ENCODE results near the gene DNAJC15. TPM values are rescaled to one million over a fixed set of nuclear protein-coding genes. Genes with fewer than 3 reads are reported as not detected.

The DNAJC15 gene
- total RNA-seq, 1 donor from 2014 or later: 21.6 TPM

DNA sequence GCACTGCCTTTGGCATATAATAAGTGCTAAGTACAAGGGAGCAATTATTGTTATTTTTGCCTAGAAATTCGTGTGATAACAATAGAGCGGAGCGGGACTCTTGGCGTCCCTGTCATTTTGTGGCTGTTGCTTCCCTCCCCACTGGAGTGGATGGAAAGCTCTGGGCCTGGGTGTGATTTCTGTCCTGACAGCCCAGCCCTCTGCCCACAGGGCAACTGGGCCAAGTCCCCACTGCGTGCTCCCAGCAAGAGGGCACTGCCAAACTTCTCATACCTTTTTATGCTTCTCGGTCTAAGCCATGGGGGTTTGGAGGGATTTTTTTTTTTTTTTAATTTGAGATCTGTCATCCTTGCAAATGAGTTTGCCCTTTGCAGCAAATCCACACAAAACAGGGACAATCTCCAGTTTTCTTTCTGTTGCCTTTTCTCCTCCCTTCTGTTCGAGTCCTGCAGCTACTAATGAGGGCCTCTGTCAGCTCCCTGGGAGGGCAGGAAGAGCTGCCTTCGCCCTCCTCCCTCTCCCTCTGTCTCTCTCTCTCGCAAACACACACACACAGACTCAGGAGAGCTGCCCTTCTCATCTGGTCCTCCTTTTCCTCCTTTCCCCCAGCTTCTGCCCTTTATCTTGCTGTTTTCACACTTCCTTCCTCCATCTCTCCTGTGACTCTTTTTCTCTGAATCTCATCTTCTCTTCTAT lies 103.9 kb downstream of the DNAJC15 start:
- peaks cover 12% of the 10 kb centered on the region for H3K4me1 Mint-ChIP-seq (ENCODE audit: low read depth)
- DNase-seq (ENCODE audit: low spot score): no peak
- H3K27ac Mint-ChIP-seq (ENCODE audit: unreplicated experiment): peak overlapping the region; percentile 71
- no peaks in the 10 kb centered on the region for H3K36me3 Mint-ChIP-seq (ENCODE audit: low read depth)
- no peaks in the 10 kb centered on the region for H3K9me3 Mint-ChIP-seq (ENCODE audit: low read depth)
- no peak overlapping the region for H3K4me3 Mint-ChIP-seq (ENCODE audit: unreplicated experiment)
- H3K27me3 Mint-ChIP-seq (ENCODE audit: low read depth): no peaks in the 10 kb centered on the region
- TF ChIP-seq, protein P1, sequence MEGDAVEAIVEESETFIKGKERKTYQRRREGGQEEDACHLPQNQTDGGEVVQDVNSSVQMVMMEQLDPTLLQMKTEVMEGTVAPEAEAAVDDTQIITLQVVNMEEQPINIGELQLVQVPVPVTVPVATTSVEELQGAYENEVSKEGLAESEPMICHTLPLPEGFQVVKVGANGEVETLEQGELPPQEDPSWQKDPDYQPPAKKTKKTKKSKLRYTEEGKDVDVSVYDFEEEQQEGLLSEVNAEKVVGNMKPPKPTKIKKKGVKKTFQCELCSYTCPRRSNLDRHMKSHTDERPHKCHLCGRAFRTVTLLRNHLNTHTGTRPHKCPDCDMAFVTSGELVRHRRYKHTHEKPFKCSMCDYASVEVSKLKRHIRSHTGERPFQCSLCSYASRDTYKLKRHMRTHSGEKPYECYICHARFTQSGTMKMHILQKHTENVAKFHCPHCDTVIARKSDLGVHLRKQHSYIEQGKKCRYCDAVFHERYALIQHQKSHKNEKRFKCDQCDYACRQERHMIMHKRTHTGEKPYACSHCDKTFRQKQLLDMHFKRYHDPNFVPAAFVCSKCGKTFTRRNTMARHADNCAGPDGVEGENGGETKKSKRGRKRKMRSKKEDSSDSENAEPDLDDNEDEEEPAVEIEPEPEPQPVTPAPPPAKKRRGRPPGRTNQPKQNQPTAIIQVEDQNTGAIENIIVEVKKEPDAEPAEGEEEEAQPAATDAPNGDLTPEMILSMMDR (IDR thresholded peaks at IDR 0.05): no peak

DNA sequence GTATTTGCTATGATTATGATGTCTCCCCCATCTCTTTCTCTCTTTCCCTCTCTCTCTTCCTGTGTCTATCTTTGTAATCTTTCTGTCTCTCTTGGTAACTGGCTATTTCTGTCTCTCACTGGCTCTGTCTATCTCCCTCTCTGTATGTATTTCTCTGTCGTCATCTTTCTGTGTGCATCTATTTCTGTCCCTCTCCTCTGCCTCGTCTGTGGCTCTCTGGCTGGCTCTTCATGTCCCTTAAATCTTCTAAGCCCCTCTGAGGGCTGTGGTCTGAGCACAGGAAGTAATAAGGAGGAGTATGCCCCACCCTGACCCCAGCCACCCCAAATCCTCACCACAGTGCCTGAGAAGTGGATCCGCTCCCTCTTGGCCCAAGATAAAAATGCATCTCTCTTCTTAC lies 104.4 kb downstream of the DNAJC15 start:
- TF ChIP-seq, protein P1 (IDR thresholded peaks at IDR 0.05): no peak
- no peak overlapping the region for H3K4me3 Mint-ChIP-seq (ENCODE audit: unreplicated experiment)
- H3K27ac Mint-ChIP-seq (ENCODE audit: unreplicated experiment): peak overlapping the region; percentile 71
- no peaks in the 10 kb centered on the region for H3K9me3 Mint-ChIP-seq (ENCODE audit: low read depth)
- no peaks in the 10 kb centered on the region for H3K27me3 Mint-ChIP-seq (ENCODE audit: low read depth)
- H3K36me3 Mint-ChIP-seq (ENCODE audit: low read depth): no peaks in the 10 kb centered on the region
- no peak for DNase-seq (ENCODE audit: low spot score)
- H3K4me1 Mint-ChIP-seq (ENCODE audit: low read depth): peaks cover 13% of the 10 kb centered on the region

DNA sequence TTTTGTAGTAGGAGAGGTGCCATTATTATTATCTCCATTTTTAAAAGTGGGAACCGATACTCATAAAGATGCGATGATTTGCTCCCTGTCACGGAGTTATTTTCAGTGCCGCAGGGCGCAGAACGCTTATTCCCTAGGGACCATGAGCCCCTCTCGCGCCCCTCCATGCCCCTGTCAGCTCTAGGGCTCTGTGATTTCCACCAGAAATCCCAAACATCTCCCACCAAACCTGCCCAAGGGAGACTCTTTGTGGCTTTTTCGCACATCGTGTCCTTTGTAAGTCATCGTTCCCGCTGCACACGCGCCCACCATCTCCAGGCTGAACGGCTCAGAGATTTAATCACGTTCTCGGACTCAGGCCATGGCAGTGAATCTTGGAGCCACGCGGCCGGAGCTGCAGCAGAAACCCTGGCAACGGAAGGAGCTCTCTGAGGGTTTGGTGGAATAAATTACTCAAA lies 105.1 kb downstream of the DNAJC15 start:
- H3K36me3 Mint-ChIP-seq (ENCODE audit: low read depth): no peaks in the 10 kb centered on the region
- TF ChIP-seq, protein P1 (IDR thresholded peaks at IDR 0.05): no peak
- H3K4me1 Mint-ChIP-seq (ENCODE audit: low read depth): peaks cover 13% of the 10 kb centered on the region
- H3K27ac Mint-ChIP-seq (ENCODE audit: unreplicated experiment): no peak overlapping the region
- H3K9me3 Mint-ChIP-seq (ENCODE audit: low read depth): no peaks in the 10 kb centered on the region
- no peaks in the 10 kb centered on the region for H3K27me3 Mint-ChIP-seq (ENCODE audit: low read depth)
- no peak for DNase-seq (ENCODE audit: low spot score)
- H3K4me3 Mint-ChIP-seq (ENCODE audit: unreplicated experiment): no peak overlapping the region

DNA sequence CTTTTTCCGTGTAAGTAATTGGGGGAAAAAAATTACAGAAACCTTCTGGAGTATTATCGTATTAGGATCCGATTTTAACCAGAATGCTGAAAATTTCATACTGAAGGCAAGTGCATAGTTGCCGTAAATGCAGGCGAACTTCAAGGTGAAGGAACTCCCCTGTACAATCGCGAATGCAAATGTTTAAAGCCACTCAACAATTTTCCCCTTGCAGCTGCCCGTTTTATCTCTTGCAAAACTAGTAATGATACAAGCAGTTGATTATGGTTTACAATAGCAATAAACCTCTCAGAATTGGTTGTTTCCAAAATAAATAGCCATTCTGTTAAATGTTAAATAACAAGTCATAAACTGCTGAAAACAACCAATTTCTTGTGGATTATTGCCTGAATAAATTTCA lies 105.7 kb downstream of the DNAJC15 start:
- Mint-ChIP-seq H3K27ac (ENCODE audit: unreplicated experiment) (no peak overlapping the region), H3K9me3 (ENCODE audit: low read depth) (no peaks in the 10 kb centered on the region), H3K4me1 (ENCODE audit: low read depth) (peaks cover 13% of the 10 kb centered on the region), H3K27me3 (ENCODE audit: low read depth) (peaks cover 4% of the 10 kb centered on the region), H3K36me3 (ENCODE audit: low read depth) (no peaks in the 10 kb centered on the region), H3K4me3 (ENCODE audit: unreplicated experiment) (no peak overlapping the region)
- TF ChIP-seq, protein P1 (IDR thresholded peaks at IDR 0.05): no peak
- DNase-seq (ENCODE audit: low spot score): no peak

DNA sequence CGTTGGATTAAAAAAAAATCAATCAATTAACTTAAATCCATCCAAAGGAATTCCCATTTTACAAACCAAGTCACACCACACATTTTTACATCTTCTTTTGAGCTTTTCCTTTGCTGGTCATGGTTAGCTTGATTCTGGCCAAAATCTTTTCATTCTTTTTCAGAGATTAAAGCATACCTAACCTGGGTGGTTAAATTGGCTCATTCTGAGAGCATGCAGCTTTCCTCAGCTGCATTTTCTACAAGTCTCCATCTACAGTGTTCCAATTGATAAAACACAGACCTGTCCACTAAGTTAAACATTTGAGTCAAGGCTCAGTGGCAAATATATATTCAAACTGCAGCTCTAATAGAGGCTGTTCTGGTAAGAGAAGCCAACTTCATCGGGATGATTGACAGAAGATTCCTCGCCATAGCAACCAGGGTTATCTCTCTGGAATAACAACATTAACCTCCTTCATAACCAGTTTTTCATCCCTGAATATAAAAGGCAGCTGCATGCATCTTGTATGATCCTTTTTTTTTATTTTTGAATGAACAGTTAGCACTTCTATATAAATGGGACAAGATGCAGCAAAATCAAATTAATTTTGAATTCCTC lies 106.2 kb downstream of the DNAJC15 start:
- peaks cover 13% of the 10 kb centered on the region for H3K4me1 Mint-ChIP-seq (ENCODE audit: low read depth)
- H3K9me3 Mint-ChIP-seq (ENCODE audit: low read depth): no peaks in the 10 kb centered on the region
- no peak for DNase-seq (ENCODE audit: low spot score)
- no peak overlapping the region for H3K4me3 Mint-ChIP-seq (ENCODE audit: unreplicated experiment)
- H3K27me3 Mint-ChIP-seq (ENCODE audit: low read depth): peaks cover 4% of the 10 kb centered on the region
- H3K27ac Mint-ChIP-seq (ENCODE audit: unreplicated experiment): no peak overlapping the region
- TF ChIP-seq, protein P1 (IDR thresholded peaks at IDR 0.05): no peak
- no peaks in the 10 kb centered on the region for H3K36me3 Mint-ChIP-seq (ENCODE audit: low read depth)

All from chondrocyte (in vitro differentiated cells).